ENCODE measurements around the gene SUMO2. TPM values are rescaled to one million over a fixed set of nuclear protein-coding genes. Genes with fewer than 3 reads are reported as not detected.
"Not testable (repeated sequence)": the region's sequence is repeated elsewhere in the genome, so short reads cannot be mapped to it uniquely, and the experiment has no call there.

The SUMO2 gene
- total and polyA plus RNA-seq, 2 experiments from 2014 or later, result 70.8 to 465 TPM

DNA sequence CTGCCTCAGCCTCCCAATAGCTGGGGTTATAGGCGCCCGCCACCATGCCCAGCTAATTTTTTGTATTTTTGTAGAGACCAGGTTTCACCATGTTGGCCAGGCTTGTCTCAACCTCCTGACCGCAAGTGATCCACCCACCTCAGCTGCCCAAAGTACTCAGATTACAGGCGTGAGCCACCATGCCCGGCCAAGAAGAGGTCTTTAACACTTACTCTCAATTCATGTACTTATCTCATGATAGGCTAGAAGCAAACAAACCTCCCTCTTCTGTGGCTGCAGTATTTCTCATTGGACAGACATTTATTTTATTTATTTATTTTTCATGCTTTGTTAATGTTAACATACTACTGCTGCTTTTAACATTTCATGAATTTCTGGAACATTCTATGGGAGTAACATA, 44.2 kb downstream of the SUMO2 start:
- Histone ChIP-seq H3K79me2 (ENCODE audit: insufficient read depth) (peaks cover 4% of the 10 kb centered on the region), H3K4me3 (no peak overlapping the region), H3K27ac (no peak overlapping the region), H3K9me2 (ENCODE audit: insufficient read depth) (no peaks in the 10 kb centered on the region), H2AFZ (no peak overlapping the region), H4K20me1 (ENCODE audit: insufficient read depth) (no peaks in the 10 kb centered on the region), H3K27me3 (replicated peaks; ENCODE audit: insufficient read depth) (no peaks in the 10 kb centered on the region), H3K4me1 (ENCODE audit: insufficient read depth) (no peaks in the 10 kb centered on the region), H3K9ac (no peak overlapping the region), H3K9me3 (ENCODE audit: low read depth) (no peaks in the 10 kb centered on the region), H3F3A (ENCODE audit: insufficient read depth) (peaks cover 20% of the 10 kb centered on the region; the same call in 1 of the 2 replicates), H3K4me2 (ENCODE audit: unreplicated experiment) (no peak overlapping the region), H3K36me3 (ENCODE audit: low read depth) (peaks cover 25% of the 10 kb centered on the region)
- TF ChIP-seq EZH2 (IDR thresholded peaks at IDR 0.05; ENCODE audit: insufficient read depth, poor library complexity, severe bottlenecking), result no peak
- no peak for TF ChIP-seq EZH2phosphoT487 (IDR thresholded peaks at IDR 0.05; ENCODE audit: insufficient read depth, low read depth)
- no peak for DNase-seq
- in situ Hi-C loops (cut with MboI), result no loop called here
- 96 to 99% methylated on average over 5 of the region's 5 CpGs for WGBS, 2 experiments (ENCODE audit: low coverage in 1 of 2, low lambda C conversion rate in 2 of 2, missing lambda C conversion rate in 2 of 2)

DNA sequence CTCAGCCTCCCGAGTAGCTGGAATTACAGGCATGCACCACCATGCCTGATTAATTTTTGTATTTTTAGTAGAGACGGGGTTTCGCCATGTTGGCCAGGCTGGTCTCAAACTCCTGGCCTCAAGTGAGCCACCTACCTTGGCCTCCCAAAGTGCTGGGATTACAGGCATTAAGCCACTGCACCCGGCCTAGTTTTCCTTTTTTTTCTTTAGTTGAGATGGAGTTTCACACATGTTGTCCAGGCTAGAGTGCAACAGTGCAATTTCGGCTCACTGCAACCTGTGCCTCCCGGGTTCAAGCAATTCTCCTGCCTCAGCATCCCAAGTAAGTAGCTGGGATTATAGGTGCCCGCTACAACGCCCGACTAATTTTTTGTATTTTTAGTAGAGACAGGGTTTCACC, 45.0 kb downstream of the SUMO2 start:
- H3K79me2 ChIP-seq (ENCODE audit: insufficient read depth); H2AFZ ChIP-seq; H3K9me3 ChIP-seq (ENCODE audit: low read depth); H4K20me1 ChIP-seq (ENCODE audit: insufficient read depth); H3K4me3 ChIP-seq; H3K9me2 ChIP-seq (ENCODE audit: insufficient read depth); DNase-seq; H3K27me3 ChIP-seq (replicated peaks; ENCODE audit: insufficient read depth); H3K9ac ChIP-seq; H3K4me1 ChIP-seq (ENCODE audit: insufficient read depth); in situ Hi-C loops (cut with MboI); H3K4me2 ChIP-seq (ENCODE audit: unreplicated experiment); H3K27ac ChIP-seq: not testable (repeated sequence)
- Histone ChIP-seq H3F3A (ENCODE audit: insufficient read depth) (peaks cover 21% of the 10 kb centered on the region; the same call in 1 of the 2 replicates), H3K36me3 (ENCODE audit: low read depth) (peaks cover 25% of the 10 kb centered on the region)
- WGBS, 2 experiments (ENCODE audit: low coverage in 1 of 2, low lambda C conversion rate in 2 of 2, missing lambda C conversion rate in 2 of 2), result 93 to 97% methylated on average over 8 to 9 of the region's 9 CpGs

DNA sequence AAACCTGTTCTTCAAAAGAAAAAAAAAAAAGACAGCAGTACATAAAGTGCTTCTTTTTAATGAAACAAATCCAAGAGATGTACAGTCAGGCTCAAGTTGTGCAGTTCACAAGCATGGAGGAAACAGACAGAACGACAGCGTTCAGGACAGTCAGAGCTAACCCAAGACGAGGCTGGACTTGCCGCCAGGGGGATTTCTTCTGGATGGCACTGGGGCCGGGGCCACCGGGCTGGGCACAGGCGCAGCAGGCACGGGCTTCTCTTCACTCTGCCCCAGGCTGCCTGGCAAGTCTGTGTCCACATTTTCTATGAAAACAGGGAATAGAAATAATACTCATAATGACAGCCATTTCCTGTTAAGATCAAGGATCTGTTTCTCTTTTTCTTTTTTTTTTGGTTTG, 46.8 kb downstream of the SUMO2 start:
- Histone ChIP-seq H3K9me2 (ENCODE audit: insufficient read depth) (no peaks in the 10 kb centered on the region), H2AFZ (no peak overlapping the region), H3K4me1 (ENCODE audit: insufficient read depth) (no peaks in the 10 kb centered on the region), H4K20me1 (ENCODE audit: insufficient read depth) (no peaks in the 10 kb centered on the region), H3K4me2 (ENCODE audit: unreplicated experiment) (no peak overlapping the region), H3K36me3 (ENCODE audit: low read depth) (peaks cover 20% of the 10 kb centered on the region), H3K4me3 (no peak overlapping the region), H3K9me3 (ENCODE audit: low read depth) (no peaks in the 10 kb centered on the region), H3K27ac (no peak overlapping the region), H3K9ac (no peak overlapping the region), H3K27me3 (replicated peaks; ENCODE audit: insufficient read depth) (no peaks in the 10 kb centered on the region), H3F3A (ENCODE audit: insufficient read depth) (peaks cover 27% of the 10 kb centered on the region), H3K79me2 (ENCODE audit: insufficient read depth) (peaks cover 15% of the 10 kb centered on the region)
- WGBS, 2 experiments (ENCODE audit: low coverage in 1 of 2, low lambda C conversion rate in 2 of 2, missing lambda C conversion rate in 2 of 2), result 92 to 93% methylated on average over 8 of the region's 8 CpGs
- DNase-seq, result no peak
- in situ Hi-C loops (cut with MboI), result no loop called here
- TF ChIP-seq EZH2 (IDR thresholded peaks at IDR 0.05; ENCODE audit: insufficient read depth, poor library complexity, severe bottlenecking), result no peak
- TF ChIP-seq EZH2phosphoT487 (IDR thresholded peaks at IDR 0.05; ENCODE audit: insufficient read depth, low read depth), result no peak

DNA sequence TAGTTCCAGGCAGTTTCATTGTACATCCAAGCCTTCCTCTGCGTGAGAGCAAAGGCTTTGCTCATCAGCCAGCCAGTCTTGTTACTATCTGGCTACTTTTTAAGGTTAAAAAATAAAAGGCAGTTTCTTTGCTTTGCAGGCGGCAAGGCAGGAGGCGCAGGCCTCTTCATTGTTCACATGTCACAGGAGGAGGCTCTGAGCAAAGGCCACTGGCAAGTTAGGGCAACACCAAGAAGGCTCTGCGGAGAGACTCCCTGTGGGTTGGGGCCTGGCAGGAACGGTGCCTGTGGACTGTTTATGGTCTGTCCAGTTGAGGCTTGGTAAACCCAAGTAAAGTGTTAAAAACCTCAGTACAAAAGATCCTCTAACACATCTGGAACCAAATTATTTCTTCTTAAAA, 47.3 kb downstream of the SUMO2 start:
- no peaks in the 10 kb centered on the region for H3K9me2 ChIP-seq (ENCODE audit: insufficient read depth)
- in situ Hi-C loops (cut with MboI), result no loop called here
- no peaks in the 10 kb centered on the region for H3K9me3 ChIP-seq (ENCODE audit: low read depth)
- H3K4me3 ChIP-seq, result no peak overlapping the region
- H3F3A ChIP-seq (ENCODE audit: insufficient read depth), result peaks cover 27% of the 10 kb centered on the region
- H3K36me3 ChIP-seq (ENCODE audit: low read depth), result peaks cover 15% of the 10 kb centered on the region
- TF ChIP-seq EZH2phosphoT487 (IDR thresholded peaks at IDR 0.05; ENCODE audit: insufficient read depth, low read depth), result no peak
- TF ChIP-seq EZH2 (IDR thresholded peaks at IDR 0.05; ENCODE audit: insufficient read depth, poor library complexity, severe bottlenecking), result no peak
- H2AFZ ChIP-seq, result no peak overlapping the region
- H3K27me3 ChIP-seq (replicated peaks; ENCODE audit: insufficient read depth), result no peaks in the 10 kb centered on the region
- DNase-seq, result no peak
- 95 to 97% methylated on average over 5 of the region's 5 CpGs for WGBS, 2 experiments (ENCODE audit: low coverage in 1 of 2, low lambda C conversion rate in 2 of 2, missing lambda C conversion rate in 2 of 2)
- H3K79me2 ChIP-seq (ENCODE audit: insufficient read depth), result peaks cover 19% of the 10 kb centered on the region
- no peak overlapping the region for H3K4me2 ChIP-seq (ENCODE audit: unreplicated experiment)
- H3K27ac ChIP-seq, result no peak overlapping the region
- H3K4me1 ChIP-seq (ENCODE audit: insufficient read depth), result no peaks in the 10 kb centered on the region
- H3K9ac ChIP-seq, result no peak overlapping the region
- H4K20me1 ChIP-seq (ENCODE audit: insufficient read depth), result no peaks in the 10 kb centered on the region

DNA sequence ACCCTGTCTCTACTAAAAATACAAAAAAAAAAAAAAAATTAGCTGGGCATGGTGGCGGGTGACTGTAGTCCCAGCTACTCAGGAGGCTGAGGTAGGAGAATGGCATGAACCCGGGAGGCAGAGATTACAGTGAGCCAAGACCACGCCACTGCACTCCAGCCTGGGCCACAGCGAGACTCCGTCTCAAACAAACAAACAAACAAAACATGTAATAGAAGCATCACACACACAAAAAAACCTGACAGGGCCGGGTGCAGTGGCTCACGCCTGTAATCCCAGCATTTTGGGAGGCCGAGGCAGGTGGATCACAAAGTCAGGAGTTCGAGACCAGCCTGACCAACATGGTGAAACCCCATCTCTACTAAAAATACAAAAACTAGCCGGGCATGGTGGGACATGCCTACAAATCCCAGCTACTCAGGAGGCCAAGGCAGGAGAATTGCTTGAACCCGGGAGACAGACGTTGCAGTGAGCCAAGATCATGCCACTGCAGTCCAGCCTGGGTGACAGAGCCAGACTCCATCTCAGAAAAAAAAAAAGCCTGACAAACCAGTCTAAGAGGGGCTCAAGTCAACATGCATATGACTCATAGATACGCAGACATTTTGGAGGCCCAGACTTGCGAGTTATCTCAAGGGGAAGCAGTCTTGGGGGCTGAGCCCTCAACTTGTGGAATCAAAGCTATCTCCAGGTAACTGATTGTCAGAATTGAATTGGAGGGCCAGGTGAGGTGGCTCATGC, 49.0 kb downstream of the SUMO2 start:
- H3K9me3 ChIP-seq (ENCODE audit: low read depth); H3K4me1 ChIP-seq (ENCODE audit: insufficient read depth); H3K9me2 ChIP-seq (ENCODE audit: insufficient read depth); in situ Hi-C loops (cut with MboI); H4K20me1 ChIP-seq (ENCODE audit: insufficient read depth); H3K27me3 ChIP-seq (replicated peaks; ENCODE audit: insufficient read depth); H3K27ac ChIP-seq; H3K9ac ChIP-seq; H3K4me3 ChIP-seq; DNase-seq; H2AFZ ChIP-seq; H3K36me3 ChIP-seq (ENCODE audit: low read depth); H3K4me2 ChIP-seq (ENCODE audit: unreplicated experiment): not testable (repeated sequence)
- 83 to 85% methylated on average over 14 of the region's 14 CpGs for WGBS, 2 experiments (ENCODE audit: low coverage in 1 of 2, low lambda C conversion rate in 2 of 2, missing lambda C conversion rate in 2 of 2)
- H3F3A ChIP-seq (ENCODE audit: insufficient read depth), result peaks cover 27% of the 10 kb centered on the region
- peaks cover 20% of the 10 kb centered on the region; the same call in 1 of the 2 replicates for H3K79me2 ChIP-seq (ENCODE audit: insufficient read depth)
